HEK293 (cell line): ENCODE measurements around the gene CD19.

Experiments
- CTCF ChIA-PET: fragments of 350-600 bp; formaldehyde crosslinking; extraction: SDS; loops from one replicate; lab custom pipeline; 2021; ENCODE audit warnings: antibody characterized with exemption; lab: Yijun Ruan, JAX
- POLR2A ChIA-PET: fragments of 300-600 bp; formaldehyde crosslinking; extraction: SDS; loops from one replicate; lab custom pipeline; 2020; ENCODE audit warnings: antibody characterized with exemption, inconsistent platforms; lab: Yijun Ruan, JAX
- H3K27ac ChIP-seq: fragments of 200-500 bp; sonication (Bioruptor generic); 2 replicates; pipeline ENCODE4 v1.5.1; 2014; ENCODE audit warnings: low read depth, low read length, control low read depth, inconsistent platforms; ENCODE audit errors: extremely low read depth
- H3K36me3 ChIP-seq, 2 experiments: fragments of 200-500 bp in 1 of 2; sonication (Bioruptor generic) in 1 of 2; 1 replicate in 1 of 2; 2 replicates in 1 of 2; pipeline ENCODE4 v1.5.1; 2014 to 2017; ENCODE audit warnings: inconsistent platforms in 2 of 2, low read length in 2 of 2; ENCODE audit not compliant: control insufficient read depth in 2 of 2, insufficient read depth in 1 of 2
- H3K4me1 ChIP-seq: fragments of 200-500 bp; sonication (Bioruptor generic); 2 replicates; pipeline ENCODE4 v1.5.1; 2014; ENCODE audit warnings: mild to moderate bottlenecking, low read length, inconsistent platforms; ENCODE audit not compliant: control insufficient read depth, insufficient read depth
- H3K4me3 ChIP-seq: 2 replicates; pipeline ENCODE4 v1.5.1; 2011; ENCODE audit warnings: low read depth, mild to moderate bottlenecking, control low read depth, low read length, moderate library complexity
- H3K9me3 ChIP-seq: fragments of 200-500 bp; sonication (Bioruptor generic); 2 replicates; pipeline ENCODE4 v1.5.1; 2014; ENCODE audit warnings: low read depth, low read length, inconsistent platforms; ENCODE audit not compliant: control insufficient read depth, insufficient read depth
- GLI4 ChIP-seq: fragments of 450-650 bp; formaldehyde crosslinking; IDR thresholded peaks from 2 replicates; pipeline ENCODE4 v1.5.1; 2016; ENCODE audit warnings: missing biosample characterization, missing genetic modification characterization
- GLIS1 ChIP-seq: fragments of 450-650 bp; formaldehyde crosslinking; IDR thresholded peaks from 2 replicates; pipeline ENCODE4 v1.5.1; 2016; ENCODE audit warnings: missing biosample characterization, missing genetic modification characterization
- HOXA7 ChIP-seq: sonication (generic); formaldehyde crosslinking; IDR thresholded peaks from 2 replicates; pipeline ENCODE4 v1.8.1; 2022; ENCODE audit warnings: missing genetic modification reagents, borderline replicate concordance
- SP2 ChIP-seq: fragments of 450-650 bp; formaldehyde crosslinking; IDR thresholded peaks from 2 replicates; pipeline ENCODE4 v1.5.1; 2016; ENCODE audit warnings: missing biosample characterization, missing genetic modification characterization
- TRIM28 ChIP-seq: IDR thresholded peaks from 2 replicates; pipeline ENCODE4 v1.6.1; 2011; ENCODE audit warnings: low read length, control low read depth, borderline replicate concordance
- WT1 ChIP-seq: fragments of 450-650 bp; formaldehyde crosslinking; IDR thresholded peaks from 2 replicates; pipeline ENCODE4 v1.5.1; 2016; ENCODE audit warnings: missing biosample characterization, missing genetic modification characterization
- ZBTB10 ChIP-seq: fragments of 450-650 bp; formaldehyde crosslinking; IDR thresholded peaks from 2 replicates; pipeline ENCODE4 v1.5.1; 2016; ENCODE audit warnings: missing biosample characterization, missing genetic modification characterization
- ZBTB8A ChIP-seq: fragments of 450-650 bp; formaldehyde crosslinking; IDR thresholded peaks from 2 replicates; pipeline ENCODE4 v1.5.1; 2016; ENCODE audit warnings: missing biosample characterization, missing genetic modification characterization
- ZFP3 ChIP-seq: fragments of 450-650 bp; formaldehyde crosslinking; IDR thresholded peaks from 2 replicates; pipeline ENCODE4 v1.5.1; 2016; ENCODE audit warnings: low read depth, missing biosample characterization, missing genetic modification characterization
- ZNF10 ChIP-seq: fragments of 450-650 bp; formaldehyde crosslinking; IDR thresholded peaks from 2 replicates; pipeline ENCODE4 v1.5.1; 2017; ENCODE audit warnings: missing biosample characterization, missing genetic modification characterization
- ZNF174 ChIP-seq: fragments of 450-650 bp; formaldehyde crosslinking; IDR thresholded peaks from 2 replicates; pipeline ENCODE4 v1.5.0; 2017; ENCODE audit warnings: missing biosample characterization, mild to moderate bottlenecking, missing genetic modification characterization
- ZNF211 ChIP-seq: fragments of 450-650 bp; formaldehyde crosslinking; IDR thresholded peaks from 2 replicates; pipeline ENCODE4 v1.5.1; 2016; ENCODE audit warnings: low read depth, missing biosample characterization, missing genetic modification characterization
- ZNF248 ChIP-seq: fragments of 450-650 bp; formaldehyde crosslinking; IDR thresholded peaks from 2 replicates; pipeline ENCODE4 v1.5.1; 2017; ENCODE audit warnings: missing biosample characterization, missing genetic modification characterization
- ZNF266 ChIP-seq: fragments of 450-650 bp; formaldehyde crosslinking; IDR thresholded peaks from 2 replicates; pipeline ENCODE4 v1.5.1; 2016; ENCODE audit warnings: missing biosample characterization, missing genetic modification characterization, low read depth
- ZNF292 ChIP-seq: fragments of 450-650 bp; formaldehyde crosslinking; IDR thresholded peaks from 2 replicates; pipeline ENCODE4 v1.5.1; 2016; ENCODE audit warnings: low read depth, missing biosample characterization, missing genetic modification characterization, borderline replicate concordance
- ZNF335 ChIP-seq: fragments of 450-650 bp; formaldehyde crosslinking; conservative IDR thresholded peaks from 2 replicates; pipeline ENCODE4 v1.5.1; 2016; ENCODE audit warnings: missing biosample characterization, missing genetic modification characterization
- ZNF350 ChIP-seq: fragments of 450-650 bp; formaldehyde crosslinking; IDR thresholded peaks from 2 replicates; pipeline ENCODE4 v1.5.0; 2017; ENCODE audit warnings: missing biosample characterization, mild to moderate bottlenecking, missing genetic modification characterization
- ZNF514 ChIP-seq: fragments of 450-650 bp; formaldehyde crosslinking; IDR thresholded peaks from 2 replicates; pipeline ENCODE4 v1.5.1; 2016; ENCODE audit warnings: missing biosample characterization, missing genetic modification characterization
- ZNF521 ChIP-seq: fragments of 450-650 bp; formaldehyde crosslinking; IDR thresholded peaks from 2 replicates; pipeline ENCODE4 v1.5.1; 2017; ENCODE audit warnings: missing biosample characterization, mild to moderate bottlenecking, missing genetic modification characterization
- ZNF571 ChIP-seq: fragments of 450-650 bp; formaldehyde crosslinking; IDR thresholded peaks from 2 replicates; pipeline ENCODE4 v1.5.0; 2017; ENCODE audit warnings: missing biosample characterization, missing genetic modification characterization
- ZNF624 ChIP-seq: fragments of 450-650 bp; formaldehyde crosslinking; IDR thresholded peaks from 2 replicates; pipeline ENCODE4 v1.5.1; 2017; ENCODE audit warnings: missing biosample characterization, missing genetic modification characterization
- ZNF626 ChIP-seq: fragments of 450-650 bp; sonication (Bioruptor Pico); formaldehyde crosslinking; IDR thresholded peaks from 2 replicates; pipeline ENCODE4 v1.5.1; 2018; ENCODE audit warnings: missing biosample characterization, missing genetic modification characterization, inconsistent platforms
- ZNF658 ChIP-seq: fragments of 450-650 bp; formaldehyde crosslinking; IDR thresholded peaks from 2 replicates; pipeline ENCODE4; 2016; ENCODE audit warnings: missing biosample characterization, missing genetic modification characterization
- ZNF777 ChIP-seq: fragments of 450-650 bp; formaldehyde crosslinking; IDR thresholded peaks from 2 replicates; pipeline ENCODE4 v1.5.1; 2017; ENCODE audit warnings: missing biosample characterization, missing genetic modification characterization, borderline replicate concordance
- TF ChIP-seq, protein P1 (sequence below): fragments of 450-650 bp; formaldehyde crosslinking; conservative IDR thresholded peaks from 2 replicates; pipeline ENCODE4 v1.5.1; 2016; ENCODE audit warnings: low read depth, missing biosample characterization, missing genetic modification characterization

CD19 gene

DNA sequence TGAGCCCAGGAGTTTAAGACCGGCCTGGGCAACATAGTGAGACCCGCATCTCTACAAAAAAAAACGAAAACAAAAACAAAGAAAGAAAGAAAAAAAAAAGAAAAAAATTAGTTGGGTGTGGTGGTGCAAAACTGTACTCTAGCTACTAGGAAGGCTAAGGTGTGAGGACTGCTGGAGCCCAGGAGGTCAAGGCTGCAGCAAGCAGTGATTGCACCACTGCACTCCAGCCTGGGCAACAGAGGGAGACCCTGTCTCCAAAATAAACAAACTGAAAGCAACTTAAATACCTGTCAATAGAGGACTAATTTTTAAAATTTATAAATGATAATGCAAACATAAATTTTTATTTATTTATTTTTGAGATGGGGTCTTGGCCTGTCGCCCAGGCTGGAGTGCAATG lies 36.2 kb upstream of the CD19 start:
- Histone ChIP-seq H3K36me3 (peaks cover 0 to 17% of the 10 kb centered on the region in 2 experiments; a peak in 2 of 3 replicates), H3K9me3 (no peaks in the 10 kb centered on the region), H3K4me3 (no peak overlapping the region), H3K27ac (no peak overlapping the region), H3K4me1 (no peaks in the 10 kb centered on the region)
- ChIA-PET POLR2A (no interaction called here), CTCF (no interaction called here)
- TF ChIP-seq ZFP3 (tag by site-specific recombination) (no peak), GLIS1 (tag by site-specific recombination) (no peak), HOXA7 (CRISPR knock-in tag) (no peak), ZNF626 (tag by site-specific recombination) (no peak), ZNF521 (tag by site-specific recombination) (no peak), ZNF211 (tag by site-specific recombination) (no peak), ZNF658 (tag by site-specific recombination) (no peak), ZNF335 (no peak), ZNF514 (tag by site-specific recombination) (no peak), ZNF624 (tag by site-specific recombination) (no peak), ZNF777 (tag by site-specific recombination) (no peak), ZNF248 (no peak), ZBTB8A (tag by site-specific recombination) (no peak), TRIM28 (no peak), GLI4 (tag by site-specific recombination) (no peak), WT1 (tag by site-specific recombination) (no peak), ZNF292 (no peak)

DNA sequence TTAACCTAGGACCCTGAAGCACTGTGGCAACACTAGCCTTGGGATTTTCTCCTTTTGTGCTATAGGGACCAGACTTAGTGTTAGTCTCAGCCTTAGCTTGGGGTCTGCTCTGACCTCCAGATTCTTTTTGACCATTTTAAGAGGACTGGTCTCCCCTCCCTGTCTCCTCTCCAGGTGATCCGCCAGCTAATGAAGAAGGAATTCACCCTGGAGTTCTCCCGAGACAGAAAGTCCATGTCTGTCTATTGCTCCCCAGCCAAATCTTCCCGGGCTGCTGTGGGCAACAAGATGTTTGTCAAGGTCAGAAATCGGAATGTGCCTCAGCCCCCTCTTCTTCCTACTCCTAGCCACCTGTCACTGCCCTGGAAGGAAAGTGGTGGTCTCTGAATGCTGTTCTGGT lies 33.9 kb upstream of the CD19 start:
- H3K4me1 ChIP-seq, result no peaks in the 10 kb centered on the region
- no peaks in the 10 kb centered on the region for H3K9me3 ChIP-seq
- H3K4me3 ChIP-seq, result no peak overlapping the region
- CTCF ChIA-PET, result no interaction called here
- no peak for TF ChIP-seq ZNF571 (tag by site-specific recombination)
- no peak for TF ChIP-seq ZNF10 (tag by site-specific recombination)
- no peak for TF ChIP-seq ZBTB10 (tag by site-specific recombination)
- TF ChIP-seq ZNF266 (tag by site-specific recombination), result no peak
- TF ChIP-seq, all 188 proteins: peak for 0
- no peak overlapping the region for H3K27ac ChIP-seq
- POLR2A ChIA-PET, result no interaction called here
- peaks cover 0 to 19% of the 10 kb centered on the region in 2 experiments; a peak in 2 of 3 replicates for H3K36me3 ChIP-seq

GRCh38 chr16:28898266-28898665 lies 33.5 kb upstream of the CD19 start:
- POLR2A ChIA-PET, result no interaction called here

More at GRCh38 chr16:28898266-28898665, 33.5 kb upstream of the CD19 start:
- no peaks in the 10 kb centered on the region for H3K9me3 ChIP-seq
- H3K36me3 ChIP-seq, result peaks cover 0 to 19% of the 10 kb centered on the region in 2 experiments; a peak in 2 of 3 replicates
- no peak for TF ChIP-seq ZNF211 (tag by site-specific recombination)
- TF ChIP-seq, protein P1, sequence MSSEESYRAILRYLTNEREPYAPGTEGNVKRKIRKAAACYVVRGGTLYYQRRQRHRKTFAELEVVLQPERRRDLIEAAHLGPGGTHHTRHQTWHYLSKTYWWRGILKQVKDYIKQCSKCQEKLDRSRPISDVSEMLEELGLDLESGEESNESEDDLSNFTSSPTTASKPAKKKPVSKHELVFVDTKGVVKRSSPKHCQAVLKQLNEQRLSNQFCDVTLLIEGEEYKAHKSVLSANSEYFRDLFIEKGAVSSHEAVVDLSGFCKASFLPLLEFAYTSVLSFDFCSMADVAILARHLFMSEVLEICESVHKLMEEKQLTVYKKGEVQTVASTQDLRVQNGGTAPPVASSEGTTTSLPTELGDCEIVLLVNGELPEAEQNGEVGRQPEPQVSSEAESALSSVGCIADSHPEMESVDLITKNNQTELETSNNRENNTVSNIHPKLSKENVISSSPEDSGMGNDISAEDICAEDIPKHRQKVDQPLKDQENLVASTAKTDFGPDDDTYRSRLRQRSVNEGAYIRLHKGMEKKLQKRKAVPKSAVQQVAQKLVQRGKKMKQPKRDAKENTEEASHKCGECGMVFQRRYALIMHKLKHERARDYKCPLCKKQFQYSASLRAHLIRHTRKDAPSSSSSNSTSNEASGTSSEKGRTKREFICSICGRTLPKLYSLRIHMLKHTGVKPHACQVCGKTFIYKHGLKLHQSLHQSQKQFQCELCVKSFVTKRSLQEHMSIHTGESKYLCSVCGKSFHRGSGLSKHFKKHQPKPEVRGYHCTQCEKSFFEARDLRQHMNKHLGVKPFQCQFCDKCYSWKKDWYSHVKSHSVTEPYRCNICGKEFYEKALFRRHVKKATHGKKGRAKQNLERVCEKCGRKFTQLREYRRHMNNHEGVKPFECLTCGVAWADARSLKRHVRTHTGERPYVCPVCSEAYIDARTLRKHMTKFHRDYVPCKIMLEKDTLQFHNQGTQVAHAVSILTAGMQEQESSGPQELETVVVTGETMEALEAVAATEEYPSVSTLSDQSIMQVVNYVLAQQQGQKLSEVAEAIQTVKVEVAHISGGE (tag by site-specific recombination), result no peak
- 0 out of 2 replicates have a peak, but pooled peaks have one; percentile 12 for TF ChIP-seq SP2 (tag by site-specific recombination)
- no peak for TF ChIP-seq ZNF350
- TF ChIP-seq ZNF174, result no peak
- CTCF ChIA-PET, result no interaction called here
- no peak overlapping the region for H3K27ac ChIP-seq
- H3K4me3 ChIP-seq, result no peak overlapping the region
- H3K4me1 ChIP-seq, result no peaks in the 10 kb centered on the region
